GM19193 (cell line): ENCODE results near the gene CDK14.

Experiments
- POLR2A ChIP-seq: IDR thresholded peaks from 4 replicates; pipeline ENCODE4 v1.6.1; 2011; ENCODE audit not compliant: insufficient read depth, insufficient read length; ENCODE audit errors: extremely low read depth

Gene CDK14

DNA sequence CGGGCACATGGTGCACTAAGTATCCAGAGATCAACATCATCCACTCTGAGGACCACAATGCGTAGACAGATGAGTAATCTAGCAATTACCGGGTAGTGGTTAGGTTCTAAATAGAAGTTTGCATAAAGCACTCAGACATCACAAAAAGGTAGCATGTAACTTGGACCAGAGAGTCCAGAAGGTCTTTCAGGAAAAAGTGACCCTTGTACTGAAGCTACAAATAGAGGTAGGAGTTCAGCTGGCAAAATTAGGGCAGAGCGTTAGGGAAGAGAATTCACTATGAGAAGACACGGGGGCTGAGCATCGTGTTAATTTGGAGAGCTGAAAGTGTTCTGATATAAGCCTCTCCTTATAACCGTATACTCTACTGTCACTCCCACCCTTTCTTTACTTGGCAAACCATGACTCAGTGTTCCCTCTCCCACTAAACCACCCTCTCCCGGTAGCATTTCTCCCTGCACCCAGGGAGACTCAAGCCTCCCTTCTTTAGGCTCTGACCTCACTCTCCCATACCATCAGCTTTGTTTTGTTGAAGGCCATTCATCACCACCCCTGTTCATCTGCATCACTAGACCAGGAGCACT lies 445.9 kb downstream of the CDK14 start:
- TF ChIP-seq POLR2A: no peak

DNA sequence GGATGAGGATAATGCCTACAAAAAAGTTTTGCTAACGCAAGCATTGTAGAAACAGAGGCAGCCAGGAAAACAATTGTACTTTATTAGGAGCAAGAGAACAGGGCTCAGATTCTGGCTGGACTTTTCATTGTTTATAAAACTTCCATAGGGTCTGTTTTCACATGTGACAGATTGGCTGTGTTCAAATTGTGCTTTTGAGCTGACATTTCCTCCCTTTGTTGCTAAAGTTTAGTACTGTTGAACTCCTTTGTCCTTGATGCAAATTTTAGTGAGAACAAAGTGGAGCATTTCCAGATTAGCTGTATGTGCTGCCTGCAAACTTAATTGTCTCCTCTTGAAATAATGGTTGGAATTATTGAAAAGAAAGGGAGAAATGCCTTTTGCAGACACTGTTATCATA lies 447.1 kb downstream of the CDK14 start:
- no peak for TF ChIP-seq POLR2A

DNA sequence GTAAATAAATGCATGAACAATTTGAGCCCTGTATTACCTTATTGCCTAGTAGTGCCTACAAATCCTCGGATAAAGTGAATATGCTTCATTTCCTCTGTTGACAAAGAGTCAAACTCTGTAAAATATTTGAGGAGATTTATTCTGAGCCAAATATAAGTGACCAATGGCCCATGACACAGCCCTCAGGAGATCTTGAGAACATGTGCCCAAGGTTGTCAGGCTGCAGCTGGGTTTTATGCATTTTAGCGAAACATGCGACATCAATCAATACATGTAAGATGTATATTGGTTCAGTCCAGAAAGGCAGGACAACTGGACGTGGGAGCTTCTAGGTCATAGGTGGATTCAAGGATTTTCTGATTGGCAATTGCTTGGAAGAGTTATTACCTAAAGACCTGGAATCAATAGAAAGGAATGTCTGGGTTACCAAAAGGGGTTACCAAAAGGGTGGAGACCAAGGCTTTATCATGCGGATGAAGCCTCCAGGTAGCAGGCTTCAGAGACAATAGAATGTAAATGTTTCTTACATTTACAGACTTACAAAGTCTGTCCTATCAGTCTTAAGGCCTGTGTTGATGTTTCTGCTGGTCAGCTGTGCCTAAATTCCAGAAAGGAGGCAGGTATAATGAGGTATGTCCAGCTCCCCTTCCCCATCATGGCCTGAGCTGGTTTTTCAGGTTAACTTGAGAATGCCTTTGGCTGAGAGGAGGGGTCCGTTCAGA lies 448.0 kb downstream of the CDK14 start:
- no peak for TF ChIP-seq POLR2A

DNA sequence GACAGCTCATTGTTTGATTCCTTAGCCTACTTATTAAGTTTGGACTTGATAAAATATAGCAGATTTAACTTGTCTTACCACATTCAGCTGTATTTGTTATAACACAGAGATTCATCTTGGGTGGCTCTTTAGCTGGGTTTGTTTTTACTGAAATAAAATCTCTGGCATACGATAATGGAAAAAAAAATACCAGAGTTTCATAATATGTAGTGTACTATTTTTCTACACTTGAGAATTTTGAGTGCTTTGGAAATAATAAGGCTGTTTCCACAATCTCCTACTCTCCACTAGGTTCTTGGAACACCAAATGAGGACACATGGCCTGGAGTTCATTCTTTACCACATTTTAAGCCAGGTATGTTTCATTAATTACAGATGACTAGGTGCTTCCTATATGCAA lies 449.5 kb downstream of the CDK14 start:
- TF ChIP-seq POLR2A: no peak

DNA sequence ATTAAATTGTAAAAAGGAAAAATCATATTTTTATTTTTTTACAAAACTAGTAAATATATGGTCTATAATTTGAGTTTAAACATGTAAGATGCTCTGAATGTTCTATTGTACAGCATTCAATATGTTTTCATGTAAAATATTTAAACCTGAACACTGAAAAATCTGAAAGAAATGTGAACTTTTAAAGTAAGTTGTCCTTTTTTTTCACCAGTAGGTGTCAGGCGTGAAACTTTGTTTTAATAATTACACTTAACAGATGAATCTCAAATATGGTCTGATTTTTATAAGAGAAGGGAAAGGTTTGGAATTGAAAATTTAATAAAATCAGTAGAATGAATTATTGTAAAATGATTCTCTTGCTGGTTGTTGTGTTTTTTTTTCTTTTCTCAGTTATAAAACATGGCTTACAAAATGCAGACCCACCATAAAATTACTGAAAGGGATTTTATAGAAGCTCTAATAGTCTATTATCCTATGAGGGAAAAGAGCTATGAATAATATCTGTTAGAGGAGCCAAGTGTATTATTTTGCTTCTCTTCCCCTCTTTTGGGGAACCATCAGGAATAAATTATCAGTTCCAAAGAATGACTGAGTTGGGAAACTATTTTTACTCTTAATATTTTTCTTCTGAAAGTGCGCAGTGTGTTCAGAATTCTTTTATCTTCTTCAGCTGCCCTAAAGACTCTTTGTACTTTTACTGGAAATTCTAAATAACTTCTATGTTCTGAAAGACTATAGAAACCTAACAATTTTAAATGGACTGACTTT lies 450.4 kb downstream of the CDK14 start:
- no peak for TF ChIP-seq POLR2A

DNA sequence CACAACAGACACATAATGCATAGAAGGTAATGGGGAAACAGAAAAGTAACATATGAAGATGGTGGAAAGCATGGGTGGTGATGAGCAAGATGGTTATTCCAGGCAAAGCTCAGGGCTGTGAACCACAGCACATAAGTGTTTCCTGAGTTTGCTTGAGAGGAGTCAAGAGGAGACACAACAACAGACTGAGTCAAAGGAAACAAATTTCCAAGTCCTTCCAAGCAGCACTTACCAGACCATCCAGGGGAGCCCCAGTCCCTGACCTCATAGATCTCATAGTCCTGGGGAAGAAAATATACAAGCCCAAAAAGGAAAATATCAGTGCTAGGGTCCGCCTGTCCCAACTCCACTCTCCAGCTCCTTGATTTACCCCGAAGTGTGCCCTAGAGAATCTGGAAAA lies 451.5 kb downstream of the CDK14 start:
- no peak for TF ChIP-seq POLR2A

DNA sequence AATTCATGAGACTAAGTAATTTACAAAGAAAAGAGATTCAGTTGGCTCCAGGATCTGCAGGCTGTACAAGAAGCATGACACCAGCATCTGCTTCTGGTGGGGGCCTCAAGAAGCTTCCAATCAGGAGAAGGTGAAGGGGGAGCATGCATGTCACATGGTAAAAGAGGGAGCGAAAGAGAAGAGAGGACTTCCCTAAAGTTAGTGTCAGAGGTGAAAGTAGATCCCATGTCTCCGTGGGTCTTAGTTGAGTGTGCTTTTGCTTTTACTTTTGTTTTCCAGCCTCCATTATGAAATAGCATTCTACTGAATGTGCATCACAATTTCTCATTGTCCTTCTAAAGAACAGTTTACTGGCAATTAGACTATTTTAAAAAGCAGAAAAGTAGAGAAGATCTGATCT lies 454.6 kb downstream of the CDK14 start:
- no peak for TF ChIP-seq POLR2A

DNA sequence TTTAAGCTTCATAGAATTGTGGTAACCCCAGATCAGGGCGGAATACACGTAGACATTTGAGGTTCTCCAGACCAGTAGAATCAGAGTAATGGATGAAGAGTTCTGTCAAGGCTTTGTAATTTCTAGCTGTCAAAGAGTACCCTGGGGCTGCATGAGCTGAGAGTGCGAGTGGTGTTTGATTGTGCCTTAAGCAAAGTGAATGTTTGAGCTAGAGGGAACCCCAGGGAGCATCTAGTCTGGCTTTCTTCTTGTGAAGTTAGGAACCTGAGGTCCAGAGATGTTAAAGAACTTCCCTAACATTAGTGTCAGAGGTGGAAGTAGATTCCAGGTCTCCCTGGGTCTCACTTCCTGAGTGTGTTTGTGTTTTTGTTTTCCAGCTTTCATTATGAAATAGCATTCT lies 455.8 kb downstream of the CDK14 start:
- TF ChIP-seq POLR2A: no peak

DNA sequence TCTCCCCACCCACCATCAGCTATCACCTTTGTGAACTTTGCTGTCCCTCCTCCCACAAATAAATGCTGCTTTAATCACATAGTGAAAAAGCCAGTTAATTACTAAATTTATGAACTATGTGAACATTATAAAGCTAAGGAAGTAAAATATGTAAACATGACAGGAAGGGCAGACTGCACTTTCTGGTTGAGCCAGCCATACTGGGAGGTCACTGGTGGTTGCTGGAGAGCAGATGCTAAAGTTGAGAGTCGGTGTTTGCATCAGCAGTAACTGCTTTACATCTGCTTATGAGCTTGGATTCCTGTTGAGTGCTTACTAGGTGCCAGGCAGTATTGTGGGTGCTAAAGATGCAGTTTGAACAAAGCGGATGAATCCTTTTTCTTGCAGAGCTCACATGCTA lies 458.3 kb downstream of the CDK14 start:
- TF ChIP-seq POLR2A: no peak

DNA sequence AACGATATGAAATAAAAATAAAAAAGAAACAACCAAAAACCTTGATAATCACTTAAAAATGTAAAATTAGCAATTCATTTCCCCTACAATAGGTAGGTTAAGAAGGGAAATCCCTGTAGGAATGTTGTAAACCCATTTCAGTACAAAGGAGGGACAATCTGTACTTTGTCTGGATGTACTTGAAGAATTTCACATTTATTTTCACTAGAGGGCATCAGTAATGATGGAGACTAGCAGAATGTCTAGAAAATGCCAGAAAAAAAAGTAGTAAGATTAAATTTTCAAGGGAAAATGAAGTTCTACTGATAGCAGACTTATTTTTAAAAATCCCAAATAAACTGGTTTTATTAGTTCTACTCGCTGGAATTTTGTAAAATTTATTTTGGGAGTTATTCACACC lies 459.1 kb downstream of the CDK14 start:
- no peak for TF ChIP-seq POLR2A

DNA sequence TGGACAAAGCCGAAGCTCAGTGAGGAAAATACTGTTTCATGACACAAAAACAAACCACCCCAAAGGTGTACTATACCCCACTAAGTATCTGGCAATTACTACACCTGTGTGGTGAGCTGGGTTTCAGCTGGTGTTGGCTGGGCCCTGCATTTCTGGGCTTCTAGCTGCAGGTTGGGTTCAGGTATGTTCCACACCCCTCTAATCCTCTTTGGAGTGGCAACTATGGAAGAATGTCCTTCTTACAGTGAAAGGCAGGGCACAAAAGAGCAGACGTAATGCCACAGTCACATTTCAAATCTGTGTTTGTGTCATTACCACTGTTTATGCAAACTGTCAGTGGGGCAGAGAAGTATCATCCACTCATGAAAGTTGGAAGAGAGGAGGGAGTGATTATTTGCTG lies 466.6 kb downstream of the CDK14 start:
- TF ChIP-seq POLR2A: no peak

DNA sequence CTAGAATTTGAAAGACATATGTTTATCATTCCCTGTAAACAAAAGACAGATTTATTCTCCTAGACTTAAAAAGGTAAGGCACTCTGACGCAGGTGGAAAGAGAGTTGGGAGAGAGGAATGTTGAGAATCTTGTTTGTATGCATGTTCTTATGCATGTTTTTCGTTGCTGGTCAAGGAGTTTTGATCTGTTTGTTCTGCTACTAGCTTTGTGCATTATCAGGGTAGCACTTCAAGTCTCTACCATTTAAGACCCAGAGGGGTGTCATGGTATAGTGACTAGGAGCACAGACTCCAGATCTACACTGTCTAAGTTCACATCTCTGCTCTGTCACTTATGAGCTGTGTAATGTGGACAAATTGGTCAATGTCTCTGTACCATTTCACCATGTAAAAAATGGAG lies 467.9 kb downstream of the CDK14 start:
- TF ChIP-seq POLR2A: no peak

DNA sequence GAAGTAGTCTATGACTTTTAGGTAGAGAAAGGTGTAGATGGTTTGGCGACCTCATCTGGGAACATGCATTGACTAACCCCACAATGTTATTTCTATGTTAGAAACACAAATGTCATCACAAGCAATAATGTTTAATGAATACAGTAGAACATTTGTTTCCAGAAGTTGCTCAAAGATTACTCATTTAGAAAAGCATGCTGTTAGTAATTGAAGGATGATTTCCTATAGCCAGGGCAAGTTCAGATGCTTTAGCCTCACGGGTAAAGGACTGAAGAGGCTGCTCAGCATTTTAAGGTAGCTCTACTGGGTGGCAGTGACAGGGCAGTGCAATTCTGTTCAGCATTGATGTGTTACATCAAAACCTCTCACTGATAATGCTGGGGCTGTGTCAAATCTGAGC lies 468.8 kb downstream of the CDK14 start:
- no peak for TF ChIP-seq POLR2A

DNA sequence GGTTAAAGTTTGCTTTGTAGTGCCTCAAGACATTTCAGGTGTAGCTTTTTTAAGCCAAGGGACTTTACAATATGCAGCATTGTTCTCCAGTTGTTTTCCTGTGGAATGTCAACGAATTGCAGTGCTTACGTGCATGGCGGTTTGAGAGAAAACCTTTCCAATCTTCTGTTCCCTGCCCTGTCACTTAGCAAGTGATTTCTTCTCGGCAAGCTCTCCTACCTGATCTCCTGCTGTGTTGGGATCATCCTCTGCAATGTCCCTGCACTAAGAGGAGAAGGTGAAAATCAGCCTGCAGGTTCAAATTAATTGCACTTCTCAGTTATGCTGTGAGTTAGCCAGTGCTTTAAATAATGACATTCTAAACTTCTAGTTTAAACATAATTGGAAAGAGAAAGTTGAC lies 470.5 kb downstream of the CDK14 start:
- no peak for TF ChIP-seq POLR2A

DNA sequence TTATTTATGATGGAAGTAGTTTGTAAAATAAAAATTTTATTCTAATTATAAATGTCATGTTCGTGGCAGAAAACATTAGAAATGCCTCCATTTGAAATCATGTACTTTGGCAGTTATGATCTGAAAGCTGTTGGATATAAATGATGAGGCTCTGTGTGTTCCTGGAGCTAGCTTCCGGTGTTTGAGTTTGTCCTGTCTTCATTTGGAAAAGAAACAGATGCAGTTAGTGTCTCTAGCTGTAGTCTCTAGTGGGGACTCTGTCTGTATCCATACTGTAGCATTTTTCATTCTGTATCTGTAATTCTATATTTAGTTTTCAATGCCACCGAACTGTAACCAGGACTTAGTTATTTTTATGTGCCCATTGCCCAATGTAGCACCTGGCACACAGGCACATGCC lies 471.1 kb downstream of the CDK14 start:
- TF ChIP-seq POLR2A: no peak
